K562 (cell line): ENCODE measurements around the gene TRRAP. TPM values are rescaled to one million over a fixed set of nuclear protein-coding genes. Genes with fewer than 3 reads are reported as not detected.

Source experiments
- PHF21A ChIP-seq: fragments of 450-650 bp; IDR thresholded peaks from 2 replicates; pipeline ENCODE4 v1.6.1; 2017; ENCODE audit warnings: low read depth, borderline replicate concordance
- RBM22 ChIP-seq: fragments of 200-400 bp; formaldehyde crosslinking; IDR thresholded peaks from 2 replicates; pipeline ENCODE4 v1.6.1; 2018; ENCODE audit warnings: low read length, low read depth; ENCODE audit not compliant: poor library complexity, severe bottlenecking
- TBP ChIP-seq: optimal IDR thresholded peaks from 2 replicates; pipeline ENCODE3; 2011; ENCODE audit warnings: low read depth, low read length, improper control_type of control experiment
- ZBTB40 ChIP-seq, 2 experiments: fragments of 450-650 bp in 1 of 2; sonication (generic) in 1 of 2; formaldehyde crosslinking in 1 of 2; IDR thresholded peaks; 2 replicates each; pipeline versions ENCODE4 v1.7.1 to v1.9.0; 2016 to 2022; ENCODE audit warnings: inconsistent platforms in 1 of 2, mild to moderate bottlenecking in 1 of 2, missing genetic modification reagents in 1 of 2
- ZC3H4 ChIP-seq: sonication (generic); formaldehyde crosslinking; IDR thresholded peaks from 2 replicates; pipeline ENCODE4 v1.9.0; 2021; ENCODE audit warnings: missing genetic modification reagents, borderline replicate concordance
- ZNF134 ChIP-seq: fragments of 250-450 bp; sonication (Bioruptor Pico); conservative IDR thresholded peaks from 2 replicates; pipeline ENCODE4 v1.4.0; 2020
- ZNF324 ChIP-seq: fragments of 250-450 bp; sonication (Bioruptor Pico); IDR thresholded peaks from 2 replicates; pipeline ENCODE4 v1.4.0; 2020; ENCODE audit warnings: mild to moderate bottlenecking
- ZNF609 ChIP-seq: sonication (generic); formaldehyde crosslinking; IDR thresholded peaks from 2 replicates; pipeline ENCODE4 v1.8.1; 2023; ENCODE audit warnings: missing genetic modification reagents, mild to moderate bottlenecking, borderline replicate concordance
- ZNF830 ChIP-seq: fragments of 250-450 bp; sonication (Bioruptor Pico); IDR thresholded peaks from 2 replicates; pipeline ENCODE4 v1.5.0; 2021; ENCODE audit warnings: mild to moderate bottlenecking
- polyA plus RNA-seq, 8 experiments: library from polyadenylated mRNA; depleted of rRNA in 4 of 8; stranded (reverse) in 5 of 8; unstranded in 3 of 8; fragments of >200 nt; fragmentation: Nextera tagmentation in 2 of 8; fragmentation: Illumina TruSeq in 1 of 8; extraction: Ambion mirVana in 2 of 8; extraction: Trizol in 1 of 8; gene quantifications; 2 replicates each; pipeline versions ENCODE4 v1.2.1 to v1.2.3, GENCODE V29; 2011 to 2014; ENCODE audit warnings: inconsistent platforms in 1 of 8, missing spikeins in 1 of 8
- total RNA-seq, 7 experiments: library from RNA; depleted of rRNA in 6 of 7; stranded (reverse); fragments of >200 nt in 6 of 7; fragmentation: Illumina TruSeq in 2 of 7; extraction: Trizol in 2 of 7; gene quantifications; 2 replicates each; pipeline versions ENCODE4 v1.2.1 to v1.2.3, GENCODE V29; 2011 to 2021; ENCODE audit warnings: low replicate concordance in 1 of 7
- TF ChIP-seq, protein P1 (sequence below): sonication (generic); formaldehyde crosslinking; IDR thresholded peaks from 2 replicates; pipeline ENCODE4 v1.4.0; 2020; ENCODE audit warnings: mild to moderate bottlenecking, missing genetic modification reagents

Gene TRRAP
- total and polyA plus RNA-seq, 9 of the 15 experiments (the other 6 are each of a cell fraction or from before 2014, with no cell fraction given) = 1.3 to 47.2 (median 9.7) TPM

- peak; percentile 50; the same call in 1 of the 2 replicates for TF ChIP-seq ZBTB40 (IDR thresholded peaks at IDR 0.05)
- no peak for TF ChIP-seq ZBTB40 (CRISPR knock-in tag; IDR thresholded peaks at IDR 0.05)
- TF ChIP-seq, protein P1, sequence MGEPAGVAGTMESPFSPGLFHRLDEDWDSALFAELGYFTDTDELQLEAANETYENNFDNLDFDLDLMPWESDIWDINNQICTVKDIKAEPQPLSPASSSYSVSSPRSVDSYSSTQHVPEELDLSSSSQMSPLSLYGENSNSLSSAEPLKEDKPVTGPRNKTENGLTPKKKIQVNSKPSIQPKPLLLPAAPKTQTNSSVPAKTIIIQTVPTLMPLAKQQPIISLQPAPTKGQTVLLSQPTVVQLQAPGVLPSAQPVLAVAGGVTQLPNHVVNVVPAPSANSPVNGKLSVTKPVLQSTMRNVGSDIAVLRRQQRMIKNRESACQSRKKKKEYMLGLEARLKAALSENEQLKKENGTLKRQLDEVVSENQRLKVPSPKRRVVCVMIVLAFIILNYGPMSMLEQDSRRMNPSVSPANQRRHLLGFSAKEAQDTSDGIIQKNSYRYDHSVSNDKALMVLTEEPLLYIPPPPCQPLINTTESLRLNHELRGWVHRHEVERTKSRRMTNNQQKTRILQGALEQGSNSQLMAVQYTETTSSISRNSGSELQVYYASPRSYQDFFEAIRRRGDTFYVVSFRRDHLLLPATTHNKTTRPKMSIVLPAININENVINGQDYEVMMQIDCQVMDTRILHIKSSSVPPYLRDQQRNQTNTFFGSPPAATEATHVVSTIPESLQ = peak; percentile 97
- TF ChIP-seq PHF21A = no peak
- TF ChIP-seq ZNF134 (CRISPR knock-in tag) = no peak
- no peak for TF ChIP-seq ZNF324 (CRISPR knock-in tag)
- peak; percentile 67 for TF ChIP-seq TBP
- no peak for TF ChIP-seq ZC3H4
- TF ChIP-seq RBM22 = peak; percentile 46
- 0 out of 2 replicates have a peak, but pooled peaks have one; percentile 46 for TF ChIP-seq ZNF830 (CRISPR knock-in tag)
- no peak for TF ChIP-seq ZNF609
Measured at GRCh38 chr7:98878365-98879197, at the start of gene TRRAP (continued).
